Activated naive CD4-positive, alpha-beta T cell treated with anti-CD3 and anti-CD28 coated beads, Interleukin-2, amount 50 U/mL, for 16 hours (primary cell): ENCODE measurements around the gene CYP4F2.
"Not testable (repeated sequence)": the region's sequence is repeated elsewhere in the genome, so short reads cannot be mapped to it uniquely, and the experiment has no call there.

Experiments
- DNase-seq: peaks from one replicate; pipeline ENCODE4 v3.0.0-alpha.2; 2020

CYP4F2 gene

DNA sequence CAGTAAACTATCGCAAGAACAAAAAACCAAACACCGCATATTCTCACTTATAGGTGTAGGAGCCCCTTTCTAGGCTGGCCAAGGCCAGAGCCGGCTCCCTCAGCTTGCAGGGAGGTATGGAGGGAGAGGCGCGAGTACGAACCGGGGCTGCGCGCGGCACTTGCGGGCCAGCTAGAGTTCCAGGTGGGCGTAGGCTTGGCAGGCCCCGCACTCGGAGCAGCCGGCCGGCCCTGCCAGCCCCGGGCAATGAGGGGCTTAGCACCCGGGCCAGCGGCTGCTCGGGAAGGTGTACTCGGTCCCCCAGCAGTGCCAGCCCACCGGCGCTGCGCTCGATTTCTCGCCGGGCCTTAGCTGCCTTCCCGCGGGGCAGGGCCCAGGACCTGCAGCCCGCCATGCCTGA, 1.7 kb upstream of the CYP4F2 start:
- not testable (repeated sequence) for DNase-seq

GRCh38 chr19:15897026-15897737, 692 bp downstream of the CYP4F2 start:
- DNase-seq = no peak

GRCh38 chr19:15895876-15896430, 1.9 kb downstream of the CYP4F2 start:
- DNase-seq = no peak

DNA sequence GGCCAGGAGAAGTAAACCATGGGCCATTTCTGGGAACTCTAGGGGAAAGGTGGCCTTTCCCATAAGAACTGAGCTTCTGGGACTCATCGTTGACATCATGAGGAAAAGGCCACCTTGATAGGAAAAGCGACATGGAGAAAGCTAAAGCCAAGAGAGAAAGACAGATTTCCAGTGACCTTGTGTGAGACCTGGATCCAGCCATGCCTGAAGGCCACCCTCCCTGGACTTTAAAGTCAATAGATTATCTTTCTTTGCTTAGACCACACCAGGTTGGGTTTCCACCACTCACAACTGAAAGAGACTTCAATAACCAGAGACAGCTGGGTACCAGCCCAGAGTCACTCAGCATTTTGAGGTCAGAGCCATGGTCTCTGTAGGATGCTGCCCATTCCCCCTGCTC, 3.5 kb downstream of the CYP4F2 start:
- no peak for DNase-seq

GRCh38 chr19:15893477-15893876, 4.4 kb downstream of the CYP4F2 start:
- DNase-seq = no peak

DNA sequence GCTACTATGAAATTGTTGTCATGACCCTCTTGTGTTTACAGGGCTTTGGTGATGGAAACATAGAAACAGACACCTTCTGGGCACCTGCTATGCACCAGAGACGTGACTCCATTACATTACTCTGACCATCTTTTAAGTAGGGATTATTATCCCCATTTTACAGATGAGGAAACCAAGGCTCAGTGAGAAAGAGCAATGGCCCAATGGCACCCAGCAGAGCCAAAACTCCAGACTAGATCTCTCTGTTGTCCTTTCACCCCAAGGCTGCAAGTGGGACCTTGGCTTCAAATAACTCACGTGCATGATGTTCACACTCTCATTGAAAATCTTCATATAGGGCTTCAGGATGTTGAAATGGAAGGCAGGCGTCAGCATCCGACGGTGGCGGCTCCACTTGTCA, 5.9 kb downstream of the CYP4F2 start:
- DNase-seq = no peak

DNA sequence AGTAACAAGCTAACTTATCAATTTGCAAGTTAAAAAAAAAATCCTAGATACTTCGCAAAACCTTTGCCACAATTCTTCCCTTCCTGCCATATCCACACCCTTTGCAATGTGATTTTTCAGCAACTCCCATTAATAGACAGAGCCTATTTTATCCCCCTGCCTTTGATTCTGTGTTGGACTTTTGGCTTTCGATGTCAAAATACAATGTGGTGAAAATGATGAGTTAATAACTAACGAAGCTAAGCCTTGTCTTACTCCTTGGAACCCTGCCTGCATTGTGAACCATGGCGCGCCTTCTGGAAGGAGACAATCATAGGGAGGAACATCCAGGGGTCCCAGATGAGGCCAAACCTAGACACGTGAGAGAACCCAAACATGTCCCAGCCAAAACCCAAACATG, 6.4 kb downstream of the CYP4F2 start:
- no peak for DNase-seq

DNA sequence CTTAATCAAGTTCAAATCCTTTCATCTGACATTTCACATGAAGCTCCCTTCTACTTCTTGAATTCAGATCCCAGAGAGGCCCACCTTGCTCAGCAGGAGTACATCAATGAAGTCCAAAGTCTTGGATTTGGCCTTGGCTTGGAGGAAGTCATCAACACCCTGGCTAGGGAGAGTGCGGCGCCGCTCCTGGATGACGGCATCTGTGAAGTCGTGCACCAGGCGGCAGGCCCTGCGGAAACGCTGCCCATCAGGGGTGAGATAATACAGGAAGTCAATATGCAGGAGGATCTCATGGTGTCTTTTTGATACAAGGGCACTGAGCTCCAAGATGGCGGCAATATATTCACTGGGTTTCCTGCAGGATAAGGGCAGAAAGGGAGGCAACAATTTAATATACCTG, 8.5 kb downstream of the CYP4F2 start:
- DNase-seq = not testable (repeated sequence)

- no peak for DNase-seq
Observed at GRCh38 chr19:15885919-15886318, 12.0 kb downstream of the CYP4F2 start.

GRCh38 chr19:15885167-15885566, 12.7 kb downstream of the CYP4F2 start:
- no peak for DNase-seq

- DNase-seq = not testable (repeated sequence)
Observed at GRCh38 chr19:15883329-15883728, 14.5 kb downstream of the CYP4F2 start.

- no peak for DNase-seq
Observed at GRCh38 chr19:15874821-15875474, 22.9 kb downstream of the CYP4F2 start.

DNA sequence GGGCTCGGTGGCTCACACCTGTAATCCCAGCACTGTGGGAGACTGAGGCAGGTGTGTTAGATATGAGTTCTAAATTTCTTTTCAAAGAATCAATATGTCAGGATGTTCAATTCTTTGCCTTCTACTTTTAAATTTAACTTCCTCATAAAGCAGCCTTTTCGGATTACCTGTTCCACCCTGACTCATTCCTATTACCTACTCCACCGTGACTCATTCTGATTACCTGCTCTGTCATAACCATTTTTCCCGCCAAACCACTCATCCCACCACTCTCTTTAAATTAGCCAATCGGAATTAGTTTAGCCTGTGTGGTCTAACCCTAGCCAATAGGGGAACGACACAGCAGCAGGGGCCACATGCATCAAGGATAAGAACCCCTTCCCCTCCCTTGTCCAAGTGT, 24.1 kb downstream of the CYP4F2 start:
- DNase-seq = not testable (repeated sequence)

DNA sequence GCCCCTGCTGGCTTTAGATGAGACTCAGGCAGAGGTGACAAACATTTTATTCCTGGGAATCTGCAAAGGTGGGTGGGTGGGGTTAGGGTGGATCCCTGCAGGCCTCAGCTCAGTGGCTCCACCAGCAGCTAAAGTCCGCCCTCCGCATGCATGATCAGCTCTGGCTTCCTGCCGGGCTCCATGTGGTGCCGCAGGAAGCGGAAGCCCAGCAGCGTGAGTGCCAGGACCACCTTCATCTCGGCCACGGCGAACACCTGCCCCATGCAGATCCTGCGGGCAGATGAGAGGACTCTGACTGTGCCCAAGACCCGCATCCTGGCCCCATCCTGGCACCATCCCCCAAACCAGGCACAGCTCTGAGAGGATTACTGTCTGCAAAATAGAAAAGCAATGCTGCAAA, 26.3 kb downstream of the CYP4F2 start:
- peak; percentile 15 for DNase-seq

- DNase-seq = no peak
Observed at GRCh38 chr19:15869873-15870272, 28.0 kb downstream of the CYP4F2 start.

- peak; percentile 22 for DNase-seq
Observed at GRCh38 chr19:15869109-15869555, 28.7 kb downstream of the CYP4F2 start.

DNA sequence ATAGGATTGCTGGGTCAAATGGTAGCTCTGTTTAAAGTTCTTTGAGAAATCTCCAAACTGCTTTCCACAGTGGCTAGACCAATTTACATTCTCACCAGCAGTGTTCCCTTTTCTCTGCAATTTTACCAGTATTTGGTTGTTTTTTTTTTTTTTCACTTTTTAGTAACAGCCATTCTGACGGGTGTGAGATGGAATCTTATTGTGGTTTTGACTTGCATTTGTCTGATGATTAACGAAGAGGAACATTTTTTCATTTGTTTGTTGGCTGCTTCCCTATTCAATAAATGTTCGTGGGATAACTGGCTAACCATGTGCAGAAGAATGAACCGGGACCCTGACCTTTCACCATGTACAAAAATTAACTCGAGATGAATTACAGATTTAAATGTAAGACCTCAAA, 31.2 kb downstream of the CYP4F2 start:
- no peak for DNase-seq

DNA sequence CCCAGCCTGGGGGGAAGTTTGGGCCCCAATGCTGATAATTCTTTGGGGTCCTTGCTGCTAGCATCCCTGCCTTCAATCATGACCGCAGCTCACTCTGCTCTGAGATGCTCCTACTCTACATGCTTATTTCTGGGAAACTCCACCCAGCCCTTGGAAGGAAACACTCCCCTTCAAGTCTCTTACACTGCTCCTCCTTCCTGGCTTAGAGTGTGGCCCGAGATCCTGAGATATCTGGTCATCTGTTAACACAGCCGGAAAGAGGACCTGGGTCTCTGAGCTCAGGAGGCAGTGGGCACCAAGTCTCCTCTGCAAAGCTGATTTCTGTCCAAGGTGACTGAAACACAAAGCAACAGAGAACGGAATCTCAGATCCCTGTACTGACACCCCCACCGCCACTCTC, 33.0 kb downstream of the CYP4F2 start:
- DNase-seq = no peak

GRCh38 chr19:15863272-15863671, 34.6 kb downstream of the CYP4F2 start:
- no peak for DNase-seq

DNA sequence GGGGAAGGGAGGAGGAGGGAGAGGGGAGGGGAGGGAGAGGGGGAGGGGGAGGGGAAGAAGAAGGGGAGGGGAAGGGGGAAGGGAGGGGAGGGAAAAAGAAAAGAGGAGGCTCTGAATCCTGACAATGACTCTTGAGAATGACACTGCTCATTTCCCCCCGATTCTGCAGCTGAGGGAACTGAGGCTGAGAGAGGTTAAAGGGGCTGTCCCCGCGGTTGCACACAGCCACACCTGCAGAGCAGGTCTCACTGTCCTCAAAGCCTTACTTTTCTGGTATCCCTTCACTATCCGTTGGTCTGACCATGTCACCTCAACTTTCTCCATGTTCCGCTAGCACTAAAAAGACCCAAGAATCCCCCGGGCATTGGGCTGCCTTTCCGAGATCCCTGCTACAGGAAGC, 35.4 kb downstream of the CYP4F2 start:
- DNase-seq = no peak

DNA sequence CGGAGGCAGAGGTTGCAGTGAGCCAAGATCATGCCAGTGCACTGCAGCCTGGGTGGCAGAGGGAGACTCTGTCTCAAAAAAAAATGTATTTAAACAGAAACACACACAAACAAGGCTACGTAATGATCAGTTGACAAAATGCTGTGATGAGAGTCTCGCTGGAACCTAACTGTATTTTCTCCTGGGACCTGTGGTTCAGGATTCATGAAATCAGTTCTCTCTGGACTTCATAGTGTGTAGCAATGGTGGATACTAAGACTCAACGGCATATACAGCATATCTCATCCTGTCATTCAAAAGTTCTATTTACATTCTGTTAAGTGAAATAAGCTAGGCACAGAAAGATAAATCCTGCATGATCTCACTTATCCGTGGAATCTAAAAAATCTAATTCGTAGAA, 37.4 kb downstream of the CYP4F2 start:
- DNase-seq = no peak

DNA sequence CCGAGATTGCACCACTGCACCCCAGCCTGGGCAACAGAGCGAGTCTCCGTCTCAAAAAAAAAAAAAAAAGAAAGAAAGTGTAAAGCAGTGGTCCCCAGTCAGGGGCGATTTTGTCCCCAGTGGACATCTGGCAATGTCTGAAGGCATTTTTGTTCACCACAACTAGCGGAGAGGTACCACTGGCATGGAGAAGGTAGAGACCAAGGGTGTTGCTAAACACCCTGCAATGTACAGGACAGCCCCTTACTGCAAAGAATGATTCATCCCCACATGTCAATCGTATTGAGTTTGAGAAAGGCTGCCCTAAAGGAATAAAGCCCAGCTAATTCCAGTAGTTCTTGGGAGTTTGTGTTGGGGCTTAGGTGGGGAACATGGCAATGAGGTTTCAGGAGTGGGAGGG, 38.7 kb downstream of the CYP4F2 start:
- no peak for DNase-seq

GRCh38 chr19:15850385-15850784, 47.5 kb downstream of the CYP4F2 start:
- no peak for DNase-seq

GRCh38 chr19:15846923-15847322, 51.0 kb downstream of the CYP4F2 start:
- no peak for DNase-seq

- not testable (repeated sequence) for DNase-seq
Observed at GRCh38 chr19:15843894-15844222, 54.0 kb downstream of the CYP4F2 start.
